ENCODE measurements around the gene BMF.

BMF gene

DNA sequence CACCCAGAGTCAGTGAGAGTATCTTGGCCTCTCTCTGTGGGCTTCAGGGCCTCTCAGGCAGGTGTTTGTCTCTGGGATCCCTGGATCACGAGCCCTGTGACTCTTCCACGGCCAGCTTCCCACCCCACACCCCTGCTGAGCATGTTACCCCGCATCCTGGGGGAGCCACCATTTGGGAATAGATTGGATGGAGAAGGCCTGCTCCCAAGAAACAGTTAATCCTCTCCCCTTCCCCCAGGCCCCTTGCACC, 54.1 kb downstream of the BMF start:
- H3K4me1 ChIP-seq (ENCODE audit: control insufficient read depth, low read depth, low read length): peaks cover 5% of the 10 kb centered on the region
- no peak overlapping the region for H3K9ac ChIP-seq (ENCODE audit: low read length)
- H3K36me3 ChIP-seq (ENCODE audit: control insufficient read depth, low read depth, low read length): no peaks in the 10 kb centered on the region
- H3K4me3 ChIP-seq (ENCODE audit: low read length): no peak overlapping the region
- H3K27me3 ChIP-seq (ENCODE audit: control insufficient read depth, insufficient read depth, low read length): no peaks in the 10 kb centered on the region
- H3K27ac ChIP-seq (ENCODE audit: low read length): no peak overlapping the region
- no peaks in the 10 kb centered on the region for H3K9me3 ChIP-seq (ENCODE audit: control insufficient read depth, low read depth, low read length)

DNA sequence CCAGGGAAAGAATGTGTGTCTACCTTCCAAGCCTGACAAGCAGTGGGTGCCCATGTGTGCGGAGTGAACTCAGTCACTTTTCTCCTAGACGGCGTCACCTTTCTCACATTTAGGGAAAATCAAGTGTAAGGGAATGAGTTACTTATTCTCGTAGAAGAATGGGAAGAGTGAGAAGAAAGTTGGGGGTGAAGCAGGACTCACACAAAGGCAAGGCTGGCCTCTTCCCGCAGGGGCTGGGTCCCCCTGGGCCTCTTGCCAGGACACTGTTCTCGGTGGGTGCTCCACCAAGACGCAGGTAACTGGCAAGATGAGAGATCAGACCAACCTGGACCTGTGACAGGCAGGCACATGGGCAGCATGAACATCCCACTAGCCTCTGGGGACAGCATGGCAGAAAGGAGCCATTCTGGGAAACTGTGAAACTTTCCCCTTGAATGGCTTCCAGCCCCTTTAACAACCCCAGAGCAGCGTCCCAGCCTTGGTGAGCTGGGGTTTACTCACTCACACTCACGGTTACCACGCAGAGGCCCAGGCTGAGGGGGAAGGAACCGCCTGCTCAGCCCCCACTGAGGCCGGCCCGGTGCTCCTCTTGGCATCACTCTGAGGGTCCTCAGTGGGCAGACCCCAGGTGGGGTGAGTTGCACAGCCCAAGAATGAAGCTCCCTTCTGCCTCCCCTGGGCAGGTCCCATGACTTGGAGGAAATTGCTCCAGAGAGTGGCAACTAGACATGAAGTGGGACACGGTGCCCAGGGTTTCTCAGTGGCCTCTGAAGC, 54.7 kb downstream of the BMF start:
- no peak overlapping the region for H3K4me3 ChIP-seq (ENCODE audit: low read length)
- H3K27ac ChIP-seq (ENCODE audit: low read length): no peak overlapping the region
- H3K9ac ChIP-seq (ENCODE audit: low read length): no peak overlapping the region

DNA sequence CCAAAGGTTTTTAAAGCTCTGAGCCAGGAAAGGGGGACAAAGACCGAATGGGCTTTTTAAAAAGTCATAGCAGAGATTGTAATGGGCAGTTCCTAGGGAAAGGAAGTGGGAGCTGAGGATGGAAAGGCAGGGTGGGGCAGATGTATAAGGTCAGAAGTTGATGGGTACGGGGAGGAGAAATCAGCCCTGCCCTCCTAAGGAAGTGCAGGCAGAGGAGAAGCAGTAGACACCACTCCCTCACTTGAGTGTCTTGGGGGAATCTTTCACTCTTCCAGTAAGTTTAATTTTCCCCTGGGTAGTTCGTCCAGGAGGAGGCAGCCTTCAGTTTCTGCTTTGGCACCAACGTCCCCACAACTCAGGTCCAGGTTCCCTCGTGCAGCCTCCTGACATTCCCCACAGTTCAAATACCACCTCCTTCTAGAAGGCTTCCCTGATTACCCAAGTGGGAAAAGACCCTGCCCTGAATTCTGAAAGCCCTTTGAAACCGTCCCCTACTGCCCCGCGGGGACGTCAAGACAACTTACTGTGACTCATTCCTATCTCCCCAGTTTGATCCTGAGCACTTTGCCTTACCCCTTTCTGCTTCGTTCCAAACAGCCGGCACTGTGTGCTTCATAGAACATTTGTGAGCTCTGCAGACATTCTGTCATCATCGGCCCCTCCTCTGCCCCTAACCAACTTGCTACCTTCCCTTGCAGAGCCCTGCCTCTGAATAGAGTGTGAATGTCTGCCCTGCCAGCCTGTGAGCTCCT, 55.4 kb downstream of the BMF start:
- Histone ChIP-seq H3K9ac (ENCODE audit: low read length) (no peak overlapping the region), H3K36me3 (ENCODE audit: control insufficient read depth, low read depth, low read length) (no peaks in the 10 kb centered on the region), H3K27me3 (ENCODE audit: control insufficient read depth, insufficient read depth, low read length) (no peaks in the 10 kb centered on the region), H3K27ac (ENCODE audit: low read length) (no peak overlapping the region), H3K4me1 (ENCODE audit: control insufficient read depth, low read depth, low read length) (peaks cover 5% of the 10 kb centered on the region), H3K9me3 (ENCODE audit: control insufficient read depth, low read depth, low read length) (no peaks in the 10 kb centered on the region), H3K4me3 (ENCODE audit: low read length) (no peak overlapping the region)

More for the DNA sequence above, 54.7 kb downstream of the BMF start:
- no peaks in the 10 kb centered on the region for H3K9me3 ChIP-seq (ENCODE audit: control insufficient read depth, low read depth, low read length)
- H3K4me1 ChIP-seq (ENCODE audit: control insufficient read depth, low read depth, low read length): peaks cover 5% of the 10 kb centered on the region
- no peaks in the 10 kb centered on the region for H3K27me3 ChIP-seq (ENCODE audit: control insufficient read depth, insufficient read depth, low read length)
- no peaks in the 10 kb centered on the region for H3K36me3 ChIP-seq (ENCODE audit: control insufficient read depth, low read depth, low read length)

DNA sequence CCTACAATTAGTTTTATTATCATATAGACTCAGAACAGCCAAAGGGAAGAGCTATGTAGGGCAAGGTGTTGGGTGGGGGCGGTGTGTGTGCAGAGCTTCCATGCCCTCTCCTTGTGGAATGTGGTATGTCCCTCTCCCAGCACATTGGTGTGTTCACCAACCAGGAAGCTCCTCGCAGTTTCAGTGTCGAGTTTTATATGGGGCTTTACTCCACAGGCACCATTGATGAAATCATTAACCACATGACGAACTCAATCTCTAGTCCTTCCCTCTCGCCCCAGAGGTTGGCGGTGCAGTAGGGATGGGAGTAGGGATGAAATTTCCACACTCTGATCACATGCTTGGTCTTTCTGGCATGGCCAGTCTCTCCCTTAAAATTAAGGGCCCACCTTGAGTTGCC, 56.1 kb downstream of the BMF start:
- no peak overlapping the region for H3K4me3 ChIP-seq (ENCODE audit: low read length)
- no peaks in the 10 kb centered on the region for H3K9me3 ChIP-seq (ENCODE audit: control insufficient read depth, low read depth, low read length)
- no peak overlapping the region for H3K27ac ChIP-seq (ENCODE audit: low read length)
- H3K4me1 ChIP-seq (ENCODE audit: control insufficient read depth, low read depth, low read length): peaks cover 5% of the 10 kb centered on the region
- H3K9ac ChIP-seq (ENCODE audit: low read length): no peak overlapping the region
- no peaks in the 10 kb centered on the region for H3K36me3 ChIP-seq (ENCODE audit: control insufficient read depth, low read depth, low read length)
- no peaks in the 10 kb centered on the region for H3K27me3 ChIP-seq (ENCODE audit: control insufficient read depth, insufficient read depth, low read length)

DNA sequence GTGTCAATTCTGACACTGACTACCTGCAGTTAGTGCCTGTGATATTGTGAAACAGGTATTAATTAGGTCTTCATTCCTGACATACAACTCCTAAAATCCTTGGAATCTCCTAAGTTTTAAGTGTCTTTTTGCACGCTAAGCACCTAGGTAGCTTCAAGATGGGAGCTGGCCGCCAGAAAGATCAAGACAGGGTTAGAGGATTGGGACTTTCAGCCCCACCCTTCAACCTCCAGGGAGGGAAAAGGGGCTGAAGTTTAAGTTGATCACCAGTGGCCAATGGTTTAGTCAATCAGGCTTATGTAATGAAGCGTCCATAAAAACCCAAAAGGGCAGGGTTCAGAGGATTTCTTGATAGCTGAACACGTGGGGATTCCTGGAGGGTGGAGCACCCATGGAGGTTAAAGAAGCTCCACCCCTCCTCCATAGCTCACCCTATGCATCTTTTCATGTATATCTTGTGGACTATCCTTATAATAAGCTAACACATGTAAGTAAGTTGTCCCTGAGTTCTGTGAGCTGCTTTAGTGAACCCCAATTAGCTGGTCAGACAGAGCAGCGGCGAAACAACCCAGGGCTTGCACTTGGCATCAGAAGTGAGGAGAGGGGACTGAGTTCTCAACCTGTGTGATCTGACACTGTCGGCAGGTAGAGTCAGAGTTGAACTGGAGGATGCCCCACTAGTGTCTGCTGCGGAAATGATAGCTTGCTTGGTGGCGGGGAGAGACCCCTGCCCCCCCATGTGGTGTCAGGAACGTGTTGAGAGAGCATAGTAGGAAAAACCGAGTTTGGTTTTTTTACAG, 56.9 kb downstream of the BMF start:
- H3K4me3 ChIP-seq (ENCODE audit: low read length): no peak overlapping the region
- no peaks in the 10 kb centered on the region for H3K36me3 ChIP-seq (ENCODE audit: control insufficient read depth, low read depth, low read length)
- H3K9ac ChIP-seq (ENCODE audit: low read length): no peak overlapping the region
- peaks cover 10% of the 10 kb centered on the region for H3K4me1 ChIP-seq (ENCODE audit: control insufficient read depth, low read depth, low read length)
- no peaks in the 10 kb centered on the region for H3K27me3 ChIP-seq (ENCODE audit: control insufficient read depth, insufficient read depth, low read length)
- H3K9me3 ChIP-seq (ENCODE audit: control insufficient read depth, low read depth, low read length): no peaks in the 10 kb centered on the region
- no peak overlapping the region for H3K27ac ChIP-seq (ENCODE audit: low read length)

DNA sequence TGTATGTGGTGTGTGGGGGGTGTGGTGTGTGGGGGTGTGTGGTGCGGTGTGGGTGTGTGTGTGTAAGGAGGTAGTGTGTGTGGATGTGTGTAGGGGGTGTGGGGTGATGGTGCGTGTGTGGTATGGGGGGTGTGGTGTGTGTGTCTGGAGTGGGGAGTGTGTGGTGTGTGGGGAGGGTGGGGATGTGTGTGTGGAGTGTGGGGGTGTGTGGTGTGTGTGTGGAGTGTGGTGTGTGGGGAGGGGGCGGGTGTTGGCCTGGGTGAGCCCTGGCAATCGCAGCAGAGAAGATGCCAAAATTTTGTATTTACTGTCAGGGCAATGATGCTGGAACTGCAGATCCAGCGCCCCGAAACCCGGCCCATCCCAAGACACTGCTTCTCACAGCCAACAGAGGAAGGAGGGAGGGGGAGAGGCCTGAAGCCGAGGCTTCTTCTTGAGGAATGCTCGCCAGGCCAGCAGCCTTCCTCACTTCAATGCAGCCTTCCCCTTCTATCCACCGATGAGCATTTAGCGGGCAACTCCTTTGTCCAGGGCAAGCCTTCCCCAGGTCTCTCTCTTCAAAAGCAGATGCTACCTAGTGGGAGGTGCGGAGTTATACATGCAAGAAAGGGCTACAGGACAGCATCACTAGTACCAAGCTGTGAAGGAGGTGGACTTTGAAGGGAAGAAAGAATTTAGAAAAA, 57.8 kb downstream of the BMF start:
- H3K27ac ChIP-seq (ENCODE audit: low read length): peak overlapping the region; percentile 9
- no peak overlapping the region for H3K4me3 ChIP-seq (ENCODE audit: low read length)
- H3K9ac ChIP-seq (ENCODE audit: low read length): no peak overlapping the region
- no peaks in the 10 kb centered on the region for H3K36me3 ChIP-seq (ENCODE audit: control insufficient read depth, low read depth, low read length)
- no peaks in the 10 kb centered on the region for H3K27me3 ChIP-seq (ENCODE audit: control insufficient read depth, insufficient read depth, low read length)
- H3K4me1 ChIP-seq (ENCODE audit: control insufficient read depth, low read depth, low read length): peaks cover 10% of the 10 kb centered on the region
- no peaks in the 10 kb centered on the region for H3K9me3 ChIP-seq (ENCODE audit: control insufficient read depth, low read depth, low read length)

DNA sequence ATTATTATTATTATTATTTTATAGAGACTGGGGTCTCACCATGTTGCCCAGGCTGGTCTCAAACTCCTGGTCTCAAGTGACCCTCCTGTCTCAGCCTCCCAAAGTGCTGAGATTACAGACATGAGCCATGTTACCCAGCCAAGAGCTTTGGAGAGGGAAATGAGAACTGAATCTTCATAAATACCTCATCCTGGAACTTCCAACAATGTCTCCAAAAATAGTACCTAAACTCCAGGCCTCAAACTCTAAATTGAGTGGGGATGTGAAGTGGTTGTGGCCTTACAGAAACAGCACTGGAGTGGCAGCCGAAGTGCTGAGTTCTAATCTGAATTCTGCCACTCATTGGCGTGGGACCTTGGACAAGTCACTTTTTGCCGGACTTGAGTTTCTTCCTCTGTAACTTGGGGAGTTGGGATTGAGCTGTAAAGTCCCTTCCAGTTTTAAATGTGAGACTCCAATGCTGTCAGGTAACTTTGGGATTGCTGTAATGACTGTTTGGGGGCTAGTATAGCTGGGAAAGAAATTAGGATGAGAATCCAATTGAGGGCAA, 59.7 kb downstream of the BMF start:
- Histone ChIP-seq H3K4me1 (ENCODE audit: control insufficient read depth, low read depth, low read length) (peaks cover 17% of the 10 kb centered on the region), H3K4me3 (ENCODE audit: low read length) (no peak overlapping the region), H3K9ac (ENCODE audit: low read length) (no peak overlapping the region), H3K36me3 (ENCODE audit: control insufficient read depth, low read depth, low read length) (no peaks in the 10 kb centered on the region), H3K27ac (ENCODE audit: low read length) (no peak overlapping the region), H3K9me3 (ENCODE audit: control insufficient read depth, low read depth, low read length) (no peaks in the 10 kb centered on the region), H3K27me3 (ENCODE audit: control insufficient read depth, insufficient read depth, low read length) (no peaks in the 10 kb centered on the region)

DNA sequence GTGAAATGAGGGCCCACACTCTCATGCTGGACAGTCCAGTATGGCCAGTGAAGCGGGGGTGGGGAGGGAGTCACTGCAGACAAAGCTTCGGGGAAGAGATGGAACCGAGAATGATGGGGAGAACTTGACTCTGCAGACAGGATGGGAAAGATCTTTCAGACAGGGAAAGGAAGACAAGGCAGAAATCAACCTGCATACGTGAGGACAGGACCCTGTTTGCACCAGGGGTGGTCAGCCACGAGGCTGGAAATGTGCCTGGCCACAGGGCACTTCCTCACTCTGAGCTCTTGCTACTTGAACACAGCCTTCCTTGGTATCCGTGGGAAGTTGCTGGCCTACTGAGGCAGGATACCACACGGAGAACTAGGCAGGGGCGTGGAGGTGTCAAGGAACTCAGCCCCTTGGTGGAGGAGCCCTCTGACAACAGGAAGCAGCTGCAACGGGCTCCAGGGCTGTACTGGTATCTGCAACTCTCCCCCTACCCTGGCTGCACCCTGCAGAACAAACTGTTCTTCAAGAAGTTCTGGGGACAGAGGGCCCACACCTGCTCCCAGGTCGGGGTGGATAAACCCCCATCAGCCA, 60.4 kb downstream of the BMF start:
- Histone ChIP-seq H3K4me1 (ENCODE audit: control insufficient read depth, low read depth, low read length) (peaks cover 17% of the 10 kb centered on the region), H3K9ac (ENCODE audit: low read length) (no peak overlapping the region), H3K27ac (ENCODE audit: low read length) (no peak overlapping the region), H3K36me3 (ENCODE audit: control insufficient read depth, low read depth, low read length) (no peaks in the 10 kb centered on the region), H3K4me3 (ENCODE audit: low read length) (no peak overlapping the region), H3K27me3 (ENCODE audit: control insufficient read depth, insufficient read depth, low read length) (no peaks in the 10 kb centered on the region), H3K9me3 (ENCODE audit: control insufficient read depth, low read depth, low read length) (no peaks in the 10 kb centered on the region)

DNA sequence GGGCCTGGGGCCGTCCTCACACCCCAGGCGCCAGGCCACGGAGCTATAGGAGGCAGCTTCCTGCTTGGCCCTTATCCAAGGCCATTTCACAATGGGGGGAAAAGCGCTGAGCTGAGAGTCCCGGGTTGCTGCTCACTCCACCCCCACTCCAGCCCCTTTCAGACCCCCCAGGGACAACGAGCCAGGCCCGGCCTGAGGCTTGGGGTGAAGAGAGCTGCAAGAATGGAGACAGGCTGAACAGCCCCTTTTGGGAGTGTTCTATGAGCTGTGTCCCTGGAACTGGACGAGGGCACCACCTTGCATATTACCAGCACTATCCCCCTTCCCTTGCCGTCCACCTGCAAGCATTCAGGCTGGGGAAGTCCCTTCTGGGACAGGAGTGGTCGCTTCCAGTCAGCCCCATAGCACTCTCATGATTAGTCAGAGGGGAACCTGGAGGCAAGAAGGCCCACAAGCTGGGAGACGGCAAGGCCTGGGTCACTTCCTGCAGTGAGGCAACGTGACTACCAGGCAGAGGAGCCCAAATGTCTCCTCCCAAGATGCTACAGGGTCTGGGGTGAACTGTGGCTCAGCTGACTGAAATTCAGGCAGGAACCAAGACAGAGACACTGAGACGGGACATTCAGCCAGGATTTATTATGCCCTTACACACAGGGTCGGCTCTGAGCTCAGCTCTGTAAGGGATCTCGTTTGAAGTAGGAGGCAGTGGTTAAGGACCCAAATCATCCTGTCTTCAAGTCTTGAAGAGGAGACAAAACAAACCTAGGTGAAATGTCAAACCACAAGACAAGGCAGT, 61.1 kb downstream of the BMF start:
- H3K27ac ChIP-seq (ENCODE audit: low read length): no peak overlapping the region
- H3K9ac ChIP-seq (ENCODE audit: low read length): no peak overlapping the region
- H3K4me1 ChIP-seq (ENCODE audit: control insufficient read depth, low read depth, low read length): peaks cover 17% of the 10 kb centered on the region
- no peak overlapping the region for H3K4me3 ChIP-seq (ENCODE audit: low read length)
- no peaks in the 10 kb centered on the region for H3K36me3 ChIP-seq (ENCODE audit: control insufficient read depth, low read depth, low read length)
- H3K27me3 ChIP-seq (ENCODE audit: control insufficient read depth, insufficient read depth, low read length): no peaks in the 10 kb centered on the region
- H3K9me3 ChIP-seq (ENCODE audit: control insufficient read depth, low read depth, low read length): no peaks in the 10 kb centered on the region

DNA sequence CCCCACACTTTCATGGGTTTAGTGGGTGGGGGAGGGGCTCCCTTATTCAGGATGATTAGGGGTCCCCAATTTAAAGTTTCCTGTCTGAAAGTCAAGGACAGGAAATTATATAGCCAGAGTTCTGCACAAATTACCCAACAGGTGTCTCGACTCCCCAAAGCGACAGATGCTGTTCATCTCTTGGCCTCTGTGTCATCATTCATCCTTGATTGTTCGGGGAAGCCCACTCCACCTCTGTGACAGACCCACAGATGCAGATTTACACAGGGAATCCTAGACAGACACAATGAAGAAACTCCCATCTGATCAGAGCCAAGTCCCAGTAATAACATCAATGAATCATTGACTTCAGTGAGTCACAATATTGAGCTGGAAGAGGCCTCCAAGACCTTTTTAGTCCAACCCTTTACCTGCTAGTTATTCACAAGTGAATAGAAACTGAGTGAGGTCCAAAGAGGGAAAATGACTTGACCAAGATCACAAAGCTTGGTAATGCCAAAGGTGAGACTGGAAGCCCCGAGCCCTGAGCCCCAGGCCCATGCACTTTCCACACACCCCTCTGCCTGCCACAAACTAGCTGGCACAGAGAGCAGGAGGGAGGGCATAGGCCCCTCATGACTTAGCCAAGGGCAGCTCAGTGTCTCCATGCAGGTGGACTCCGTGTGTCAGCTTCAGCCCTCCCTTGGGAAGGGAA, 61.8 kb downstream of the BMF start:
- Histone ChIP-seq H3K9ac (ENCODE audit: low read length) (no peak overlapping the region), H3K4me3 (ENCODE audit: low read length) (no peak overlapping the region), H3K27ac (ENCODE audit: low read length) (no peak overlapping the region), H3K9me3 (ENCODE audit: control insufficient read depth, low read depth, low read length) (no peaks in the 10 kb centered on the region), H3K27me3 (ENCODE audit: control insufficient read depth, insufficient read depth, low read length) (no peaks in the 10 kb centered on the region), H3K36me3 (ENCODE audit: control insufficient read depth, low read depth, low read length) (no peaks in the 10 kb centered on the region), H3K4me1 (ENCODE audit: control insufficient read depth, low read depth, low read length) (peaks cover 17% of the 10 kb centered on the region)

All from iPS-18a (cell line).